HCT116 (cell line): ENCODE results near the gene SNX9. TPM values are rescaled to one million over a fixed set of nuclear protein-coding genes. Genes with fewer than 3 reads are reported as not detected.

Source experiments
- ATAC-seq: fragments of 200-7000 bp; cut with Tn5 transposase; 2 replicates; pipeline ENCODE4 v1.9.1; 2020; ENCODE audit warnings: mild to moderate bottlenecking, moderate library complexity
- BruUV-seq: library from RNA; stranded (reverse); fragments of 400-500 nt; replicated peaks from 2 replicates; lab custom pipeline; 2021; lab: Mats Ljungman, UMichigan
- CTCF ChIA-PET: fragments of 300-600 bp; sonication (Branson Sonifier 250); formaldehyde crosslinking; loops from one replicate; lab custom pipeline; 2021; ENCODE audit warnings: antibody characterized with exemption; lab: Charles Lee
- POLR2A ChIA-PET: fragments of 300-600, 350-600 bp; sonication (Branson Sonifier 250); formaldehyde crosslinking; loops from one replicate; lab custom pipeline; 2021; ENCODE audit warnings: antibody characterized with exemption; lab: Charles Lee
- RAD21 ChIA-PET, 2 experiments: fragments of 300-600 bp; sonication (Branson Sonifier 250); formaldehyde crosslinking; loops; one replicate each; lab custom pipeline; 2023; ENCODE audit warnings: low total read pairs in 2 of 2; ENCODE audit not compliant: uncharacterized antibody in 2 of 2, unreplicated experiment in 2 of 2, low non-redundant PET in 1 of 2; lab: Charles Lee
- DNase-seq: peaks from one replicate; pipeline ENCODE4 v3.0.0-alpha.2; 2010; ENCODE audit warnings: low read depth, low spot score
- H2AFZ ChIP-seq: fragments of 200-600 bp; shearing (Covaris generic), sonication (generic); 2 replicates; pipeline ENCODE4 v1.6.1; 2017; ENCODE audit warnings: low read depth, mixed run types, mixed read lengths, antibody characterized with exemption, low read length; ENCODE audit not compliant: poor library complexity, severe bottlenecking
- H3K27ac ChIP-seq: 2 replicates; pipeline ENCODE4 v1.5.1; 2012; ENCODE audit warnings: low read depth, low read length
- H3K27me3 ChIP-seq: fragments of 200-600 bp; sonication (generic); 2 replicates; pipeline ENCODE4 v1.6.1; 2016; ENCODE audit warnings: mixed run types, low read length, mixed read lengths; ENCODE audit not compliant: insufficient read depth
- H3K36me3 ChIP-seq, 2 experiments: fragments of 200-500 bp in 1 of 2; fragments of 200-600 bp in 1 of 2; sonication (Bioruptor generic) in 1 of 2; sonication (generic) in 1 of 2; 2 replicates each; pipeline versions ENCODE4 v1.5.1 to v1.6.1; 2014 to 2016; ENCODE audit warnings: low read length in 2 of 2, inconsistent platforms in 1 of 2, mixed read lengths in 1 of 2, mixed run types in 1 of 2; ENCODE audit not compliant: insufficient read depth in 2 of 2, control insufficient read depth in 1 of 2
- H3K4me1 ChIP-seq, 2 experiments: fragments of 200-600 bp in 1 of 2; sonication (generic) in 1 of 2; 2 replicates each; pipeline versions ENCODE4 v1.5.1 to v1.6.1; 2012 to 2017; ENCODE audit warnings: low read length in 2 of 2, inconsistent platforms in 1 of 2, mild to moderate bottlenecking in 1 of 2, mixed read lengths in 1 of 2, mixed run types in 1 of 2, moderate library complexity in 1 of 2; ENCODE audit not compliant: insufficient read depth in 2 of 2, control insufficient read depth in 1 of 2
- H3K4me2 ChIP-seq: fragments of 200-600 bp; sonication (generic); 2 replicates; pipeline ENCODE4 v1.6.1; 2017; ENCODE audit warnings: mixed run types, low read length, mixed read lengths
- H3K4me3 ChIP-seq, 2 experiments: fragments of 200-600 bp in 1 of 2; sonication (generic) in 1 of 2; replicated peaks in 1 of 2; 2 replicates each; pipeline ENCODE4 v1.5.1; 2011 to 2016; ENCODE audit warnings: low read length in 2 of 2, control low read depth in 1 of 2, low read depth in 1 of 2, mild to moderate bottlenecking in 1 of 2, mixed read lengths in 1 of 2, mixed run types in 1 of 2
- H3K79me2 ChIP-seq: fragments of 200-600 bp; sonication (generic); 2 replicates; pipeline ENCODE4 v1.6.1; 2017; ENCODE audit warnings: mild to moderate bottlenecking, mixed run types, low read length, moderate library complexity, mixed read lengths; ENCODE audit not compliant: insufficient read depth
- H3K9ac ChIP-seq: fragments of 200-600 bp; sonication (generic); 2 replicates; pipeline ENCODE4 v1.6.1; 2016; ENCODE audit warnings: low read length, mixed read lengths
- H3K9me2 ChIP-seq: fragments of 200-600 bp; sonication (generic), shearing (Covaris generic); 2 replicates; pipeline ENCODE4 v1.6.1; 2017; ENCODE audit warnings: mixed run types, mild to moderate bottlenecking, moderate library complexity; ENCODE audit not compliant: insufficient read depth
- H3K9me3 ChIP-seq, 2 experiments: fragments of 200-500 bp in 1 of 2; fragments of 200-600 bp in 1 of 2; sonication (Bioruptor generic) in 1 of 2; sonication (generic) in 1 of 2; 2 replicates each; pipeline ENCODE4 v1.6.1; 2014 to 2017; ENCODE audit warnings: low read length in 2 of 2, mixed read lengths in 2 of 2, inconsistent platforms in 1 of 2, low read depth in 1 of 2, mild to moderate bottlenecking in 1 of 2, mixed run types in 1 of 2, moderate library complexity in 1 of 2; ENCODE audit not compliant: control insufficient read depth in 1 of 2, insufficient read depth in 1 of 2
- H4K20me1 ChIP-seq: fragments of 200-600 bp; sonication (generic), shearing (Covaris generic); 2 replicates; pipeline ENCODE4 v1.6.1; 2017; ENCODE audit warnings: mixed run types, mild to moderate bottlenecking, moderate library complexity; ENCODE audit not compliant: insufficient read depth
- CBX3 ChIP-seq: IDR thresholded peaks from 2 replicates; pipeline ENCODE4 v1.6.1; 2012; ENCODE audit warnings: low read depth
- CTCF ChIP-seq, 3 experiments: fragments of 200-600 bp in 1 of 3; sonication (generic) in 1 of 3; IDR thresholded peaks in 2 of 3; conservative IDR thresholded peaks in 1 of 3; 2 replicates each; pipeline ENCODE4 v1.5.1; 2012 to 2017; ENCODE audit warnings: low read depth in 2 of 3, low read length in 2 of 3, antibody characterized with exemption in 1 of 3, borderline replicate concordance in 1 of 3, control low read depth in 1 of 3, mild to moderate bottlenecking in 1 of 3, mixed read lengths in 1 of 3, mixed run types in 1 of 3, moderate library complexity in 1 of 3; ENCODE audit not compliant: insufficient read depth in 1 of 3
- EGR1 ChIP-seq: IDR thresholded peaks from 2 replicates; pipeline ENCODE4 v1.6.1; 2012; ENCODE audit warnings: low read depth
- RAD21 ChIP-seq: IDR thresholded peaks from 2 replicates; pipeline ENCODE4 v1.6.1; 2012; ENCODE audit warnings: low read depth, mild to moderate bottlenecking
- SP1 ChIP-seq: IDR thresholded peaks from 2 replicates; pipeline ENCODE4 v1.6.1; 2012; ENCODE audit warnings: low read depth
- SRF ChIP-seq: IDR thresholded peaks from 2 replicates; pipeline ENCODE4 v1.6.1; 2012; ENCODE audit warnings: low read depth
- intact Hi-C: fragments of 100-400 bp; cut with micrococcal nuclease; formaldehyde crosslinking; loops from 2 replicates; pipeline ENCODE4 v1.10.0; 2022
- total RNA-seq: library from RNA; stranded (reverse); gene quantifications from one replicate; pipeline ENCODE4 v1.2.1, GENCODE V29; 2021; ENCODE audit not compliant: unreplicated experiment
- TF ChIP-seq, protein P1 (sequence below): IDR thresholded peaks from 2 replicates; pipeline ENCODE4 v1.6.1; 2012; ENCODE audit warnings: low read depth

Gene SNX9
- total RNA-seq, 1 experiment from 2014 or later = 42.5 TPM

GRCh38 chr6:157806856-157807215, 16.2 kb upstream of the SNX9 start:
- no peak for ATAC-seq
- Histone ChIP-seq H3K4me1 (peaks cover 2 to 10% of the 10 kb centered on the region in 2 experiments; a peak in 2 of 4 replicates), H4K20me1 (no peaks in the 10 kb centered on the region), H3K27ac (no peak overlapping the region), H3K9ac (no peak overlapping the region), H3K9me3 (0 out of 4 replicates have a peak, but pooled peaks cover 0 to 10% of the 10 kb centered on the region in 2 experiments), H3K79me2 (no peaks in the 10 kb centered on the region), H2AFZ (no peak overlapping the region), H3K9me2 (no peaks in the 10 kb centered on the region), H3K27me3 (no peaks in the 10 kb centered on the region), H3K4me2 (no peak overlapping the region), H3K4me3 (no peak overlapping the region), H3K36me3 (no peaks in the 10 kb centered on the region)
- RAD21 ChIA-PET = no interaction called here
- POLR2A ChIA-PET = no interaction called here
- DNase-seq = no peak
- BruUV-seq = no TSS peak
- intact Hi-C loops = no loop called here
- CTCF ChIA-PET = interaction anchor here (1.2 kb wide), 1 partner anchor 50 kb away, joined by 3 read pairs; no protein-coding TSS in a partner anchor
- TF ChIP-seq SRF = no peak
- TF ChIP-seq, protein P1, sequence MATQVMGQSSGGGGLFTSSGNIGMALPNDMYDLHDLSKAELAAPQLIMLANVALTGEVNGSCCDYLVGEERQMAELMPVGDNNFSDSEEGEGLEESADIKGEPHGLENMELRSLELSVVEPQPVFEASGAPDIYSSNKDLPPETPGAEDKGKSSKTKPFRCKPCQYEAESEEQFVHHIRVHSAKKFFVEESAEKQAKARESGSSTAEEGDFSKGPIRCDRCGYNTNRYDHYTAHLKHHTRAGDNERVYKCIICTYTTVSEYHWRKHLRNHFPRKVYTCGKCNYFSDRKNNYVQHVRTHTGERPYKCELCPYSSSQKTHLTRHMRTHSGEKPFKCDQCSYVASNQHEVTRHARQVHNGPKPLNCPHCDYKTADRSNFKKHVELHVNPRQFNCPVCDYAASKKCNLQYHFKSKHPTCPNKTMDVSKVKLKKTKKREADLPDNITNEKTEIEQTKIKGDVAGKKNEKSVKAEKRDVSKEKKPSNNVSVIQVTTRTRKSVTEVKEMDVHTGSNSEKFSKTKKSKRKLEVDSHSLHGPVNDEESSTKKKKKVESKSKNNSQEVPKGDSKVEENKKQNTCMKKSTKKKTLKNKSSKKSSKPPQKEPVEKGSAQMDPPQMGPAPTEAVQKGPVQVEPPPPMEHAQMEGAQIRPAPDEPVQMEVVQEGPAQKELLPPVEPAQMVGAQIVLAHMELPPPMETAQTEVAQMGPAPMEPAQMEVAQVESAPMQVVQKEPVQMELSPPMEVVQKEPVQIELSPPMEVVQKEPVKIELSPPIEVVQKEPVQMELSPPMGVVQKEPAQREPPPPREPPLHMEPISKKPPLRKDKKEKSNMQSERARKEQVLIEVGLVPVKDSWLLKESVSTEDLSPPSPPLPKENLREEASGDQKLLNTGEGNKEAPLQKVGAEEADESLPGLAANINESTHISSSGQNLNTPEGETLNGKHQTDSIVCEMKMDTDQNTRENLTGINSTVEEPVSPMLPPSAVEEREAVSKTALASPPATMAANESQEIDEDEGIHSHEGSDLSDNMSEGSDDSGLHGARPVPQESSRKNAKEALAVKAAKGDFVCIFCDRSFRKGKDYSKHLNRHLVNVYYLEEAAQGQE = no peak
- TF ChIP-seq SP1 = no peak
- no peak for TF ChIP-seq EGR1
- TF ChIP-seq RAD21 = no peak

- Histone ChIP-seq H3K36me3 (no peaks in the 10 kb centered on the region), H3K9me3 (0 out of 4 replicates have a peak, but pooled peaks cover 0 to 10% of the 10 kb centered on the region in 2 experiments), H3K9ac (no peak overlapping the region), H4K20me1 (no peaks in the 10 kb centered on the region), H3K27ac (no peak overlapping the region), H2AFZ (no peak overlapping the region), H3K4me3 (no peak overlapping the region), H3K27me3 (no peaks in the 10 kb centered on the region), H3K4me1 (peaks cover 6 to 16% of the 10 kb centered on the region in 2 experiments; a peak in 3 of 4 replicates), H3K4me2 (no peak overlapping the region), H3K9me2 (no peaks in the 10 kb centered on the region), H3K79me2 (no peaks in the 10 kb centered on the region)
- TF ChIP-seq CTCF (IDR thresholded peaks at IDR 0.05 in 2 of 3, conservative IDR thresholded peaks at IDR 0.05 in 1 of 3; ENCODE audit: borderline replicate concordance in 1 of 3, insufficient read depth in 1 of 3, low read depth in 2 of 3, low read length in 2 of 3) (no peak), CBX3 (peak; percentile 67)
- BruUV-seq = no TSS peak
- no peak for ATAC-seq
- POLR2A ChIA-PET = interaction anchor here (1.3 kb wide), 1 partner anchor 18 kb away, joined by 4 read pairs; no protein-coding TSS in a partner anchor
- CTCF ChIA-PET = no interaction called here
- DNase-seq = no peak
- RAD21 ChIA-PET = no interaction called here
- intact Hi-C loops = no loop called here
Observed at GRCh38 chr6:157808405-157808950, 14.6 kb upstream of the SNX9 start.
